Natural killer cell (primary cell): ENCODE results near the gene CNDP2. TPM values are rescaled to one million over a fixed set of nuclear protein-coding genes. Genes with fewer than 3 reads are reported as not detected.

ENCODE experiments used
- ATAC-seq, 3 donors: fragments of 150-1000 bp in 2 of 3; fragments of 200-7000 bp in 1 of 3; cut with Tn5 transposase; 1 replicate in 1 of 3; 2 replicates in 2 of 3; pipeline ENCODE4 v1.10.0; 2021; ENCODE audit warnings: mild to moderate bottlenecking in 2 of 3, moderate library complexity in 2 of 3
- DNase-seq, 2 donors: peaks; one replicate each; pipeline versions ENCODE4 v3.0.0 to v3.0.0-alpha.2; 2013 to 2021; ENCODE audit warnings: mixed read lengths in 1 of 2
- H3K27ac ChIP-seq: one replicate; pipeline ENCODE4 v1.5.1; 2013; ENCODE audit warnings: mild to moderate bottlenecking, low read length
- H3K27me3 ChIP-seq: one replicate; pipeline ENCODE4 v1.6.1; 2013; ENCODE audit warnings: low read length; ENCODE audit not compliant: control insufficient read depth, insufficient read depth
- H3K36me3 ChIP-seq: one replicate; pipeline ENCODE4 v1.6.1; 2013; ENCODE audit warnings: low read length; ENCODE audit not compliant: control insufficient read depth, insufficient read depth
- H3K4me1 ChIP-seq: one replicate; pipeline ENCODE4 v1.6.1; 2013; ENCODE audit warnings: low read length; ENCODE audit not compliant: control insufficient read depth, insufficient read depth
- H3K4me3 ChIP-seq: one replicate; pipeline ENCODE4 v1.5.1; 2013; ENCODE audit warnings: low read length
- H3K9me3 ChIP-seq: one replicate; pipeline ENCODE4 v1.6.1; 2013; ENCODE audit warnings: low read length; ENCODE audit not compliant: control insufficient read depth, insufficient read depth
- H3K27ac Mint-ChIP-seq, 2 donors: one replicate each; pipeline ENCODE4 v1.8.0; 2022; ENCODE audit warnings: mild to moderate bottlenecking in 2 of 2, mixed read lengths in 2 of 2, moderate library complexity in 1 of 2
- H3K27me3 Mint-ChIP-seq, 2 donors: one replicate each; pipeline ENCODE4 v1.8.0; 2022; ENCODE audit warnings: low read depth in 2 of 2, mixed read lengths in 2 of 2
- H3K36me3 Mint-ChIP-seq: one replicate; pipeline ENCODE4 v1.8.0; 2022; ENCODE audit warnings: mixed read lengths
- H3K4me1 Mint-ChIP-seq, 2 donors: one replicate each; pipeline ENCODE4 v1.8.0; 2022; ENCODE audit warnings: mixed read lengths in 2 of 2
- H3K4me3 Mint-ChIP-seq: one replicate; pipeline ENCODE4 v1.8.0; 2022; ENCODE audit warnings: mild to moderate bottlenecking, moderate library complexity, mixed read lengths
- H3K9me3 Mint-ChIP-seq, 2 donors: one replicate each; pipeline ENCODE4 v1.8.0; 2022; ENCODE audit warnings: mixed read lengths in 2 of 2
- CTCF ChIP-seq: fragments of 200-600 bp; IDR thresholded peaks from one replicate; pipeline ENCODE4 v1.8.0; 2022; ENCODE audit warnings: antibody characterized with exemption
- WGBS: methylation state at CpG from one replicate; pipeline ENCODE4 v1.1.7; 2013; ENCODE audit warnings: missing lambda C conversion rate; ENCODE audit not compliant: insufficient coverage; 5-methylcytosine and 5-hydroxymethylcytosine counted together
- intact Hi-C: fragments of 100-400 bp; cut with micrococcal nuclease; formaldehyde crosslinking; loops from one replicate; pipeline ENCODE4 v1.14.2; 2022
- total RNA-seq, 4 donors: library from RNA; stranded (reverse); fragments of 120-200 nt in 1 of 4; gene quantifications; one replicate each; pipeline versions ENCODE4 v1.2.3 to v1.2.4, GENCODE V29; 2013 to 2022

The CNDP2 gene
- total RNA-seq, 3 donors from 2014 or later (not counting 1 experiment from before 2014, with no cell fraction given), result 147 to 167 (median 153) TPM

GRCh38 chr18:74540652-74541421 lies 44.7 kb downstream of the CNDP2 start:
- no peaks in the 10 kb centered on the region for H3K9me3 ChIP-seq
- Mint-ChIP-seq H3K27me3 (no peaks in the 10 kb centered on the region), H3K27ac (no peak overlapping the region), H3K9me3 (no peaks in the 10 kb centered on the region), H3K4me1 (no peaks in the 10 kb centered on the region), H3K36me3 (no peaks in the 10 kb centered on the region), H3K4me3 (peak overlapping the region; percentile 13)
- H3K4me3 ChIP-seq, result no peak overlapping the region
- 77% methylated on average over 20 of the region's 20 CpGs for WGBS
- no peak for TF ChIP-seq CTCF
- H3K27me3 ChIP-seq, result no peaks in the 10 kb centered on the region
- peaks cover 11% of the 10 kb centered on the region for H3K4me1 ChIP-seq
- ATAC-seq (peak in 1 of 3 donors; percentile 34), DNase-seq (peak in 1 of 2 donors; percentile 27)
- no peak overlapping the region for H3K27ac ChIP-seq
- intact Hi-C loops, result no loop called here
- no peaks in the 10 kb centered on the region for H3K36me3 ChIP-seq

- H3K4me3 Mint-ChIP-seq, result no peak overlapping the region
- H3K36me3 ChIP-seq, result no peaks in the 10 kb centered on the region
- DNase-seq, result no peak
- no peaks in the 10 kb centered on the region for H3K4me1 Mint-ChIP-seq
- no peaks in the 10 kb centered on the region for H3K9me3 ChIP-seq
- no peaks in the 10 kb centered on the region for H3K27me3 ChIP-seq
- no peaks in the 10 kb centered on the region for H3K36me3 Mint-ChIP-seq
- H3K27ac ChIP-seq, result no peak overlapping the region
- no peak for ATAC-seq
- intact Hi-C loops, result no loop called here
- WGBS, result 89% methylated on average over 14 of the region's 15 CpGs
- no peak overlapping the region for H3K27ac Mint-ChIP-seq
- no peaks in the 10 kb centered on the region for H3K9me3 Mint-ChIP-seq
- no peak for TF ChIP-seq CTCF
- no peaks in the 10 kb centered on the region for H3K27me3 Mint-ChIP-seq
- H3K4me1 ChIP-seq, result peaks cover 11% of the 10 kb centered on the region
- H3K4me3 ChIP-seq, result no peak overlapping the region
These were observed 45.8 kb downstream of the CNDP2 start for GRCh38 chr18:74541703-74542555.

- Mint-ChIP-seq H3K9me3 (no peaks in the 10 kb centered on the region), H3K36me3 (no peaks in the 10 kb centered on the region)
These were observed 48.7 kb downstream of the CNDP2 start for GRCh38 chr18:74544898-74545297.

More at GRCh38 chr18:74544898-74545297, 48.7 kb downstream of the CNDP2 start:
- Histone ChIP-seq H3K9me3 (peaks cover 6% of the 10 kb centered on the region), H3K4me3 (no peak overlapping the region), H3K4me1 (peaks cover 11% of the 10 kb centered on the region), H3K27me3 (no peaks in the 10 kb centered on the region), H3K27ac (no peak overlapping the region), H3K36me3 (no peaks in the 10 kb centered on the region)
- no peak for TF ChIP-seq CTCF
- H3K27me3 Mint-ChIP-seq, result peaks cover 0 to 3% of the 10 kb centered on the region in 2 donors
- intact Hi-C loops, result no loop called here
- WGBS, result 73% methylated on average over 8 of the region's 8 CpGs
- DNase-seq, result no peak
- H3K27ac Mint-ChIP-seq, result no peak overlapping the region
- no peaks in the 10 kb centered on the region for H3K4me1 Mint-ChIP-seq
- no peak for ATAC-seq
- H3K4me3 Mint-ChIP-seq, result no peak overlapping the region
